Stomach (tissue), 9 donors: ENCODE measurements around the gene SESTD1. TPM values are rescaled to one million over a fixed set of nuclear protein-coding genes. Genes with fewer than 3 reads are reported as not detected.
"Not testable (repeated sequence)": the region's sequence is repeated elsewhere in the genome, so short reads cannot be mapped to it uniquely, and the experiment has no call there.

ENCODE experiments used
- DNase-seq, 2 donors: peaks; one replicate each; pipeline versions ENCODE4 v3.0.0 to v3.0.0-alpha.2; 2013 to 2019
- H3K27ac ChIP-seq, 5 donors: fragments of 200-600 bp in 4 of 5; sonication (generic) in 4 of 5; one replicate each; pipeline ENCODE4 v1.5.1; 2013 to 2019; ENCODE audit warnings: mild to moderate bottlenecking in 1 of 5, moderate library complexity in 1 of 5
- H3K27me3 ChIP-seq, 3 donors: fragments of 200-600 bp; sonication (generic); one replicate each; pipeline ENCODE4 v1.5.1; 2017 to 2019; ENCODE audit warnings: mixed run types in 1 of 3
- H3K36me3 ChIP-seq, 4 donors: fragments of 200-600 bp; sonication (generic); 1 replicate in 3 of 4; 2 replicates in 1 of 4; pipeline ENCODE4 v1.5.1; 2016 to 2019
- H3K4me1 ChIP-seq, 4 donors: fragments of 200-600 bp; sonication (generic); one replicate each; pipeline ENCODE4 v1.5.1; 2016 to 2019
- H3K4me3 ChIP-seq, 4 donors: fragments of 200-600 bp; sonication (generic) in 3 of 4; one replicate each; pipeline ENCODE4 v1.5.1; 2016 to 2019; ENCODE audit warnings: mild to moderate bottlenecking in 1 of 4
- H3K9me3 ChIP-seq, 4 donors: fragments of 200-600 bp; sonication (generic); one replicate each; pipeline ENCODE4 v1.5.1; 2016 to 2019
- CTCF ChIP-seq, 7 experiments: fragments of 450-650 bp in 4 of 7; fragments of 200-600 bp in 3 of 7; sonication (generic) in 3 of 7; IDR thresholded peaks; one replicate each; pipeline ENCODE4 v1.5.1; 2016 to 2019; ENCODE audit warnings: antibody characterized with exemption in 7 of 7, control low read depth in 2 of 7, mild to moderate bottlenecking in 1 of 7
- EP300 ChIP-seq: sonication (generic); formaldehyde crosslinking; IDR thresholded peaks from one replicate; pipeline ENCODE4 v1.6.1; 2017; ENCODE audit warnings: antibody characterized with exemption
- POLR2A ChIP-seq, 4 donors: fragments of 450-650 bp; IDR thresholded peaks; one replicate each; pipeline ENCODE4 v1.6.1; 2016; ENCODE audit warnings: antibody characterized with exemption in 4 of 4, control low read depth in 2 of 4, mild to moderate bottlenecking in 1 of 4, moderate library complexity in 1 of 4
- POLR2AphosphoS5 ChIP-seq, 3 donors: sonication (generic); formaldehyde crosslinking; IDR thresholded peaks; one replicate each; pipeline ENCODE4 v1.6.1; 2016; ENCODE audit warnings: antibody characterized with exemption in 3 of 3
- WGBS, 5 donors: extraction: QIAGEN DNeasy Blood & Tissue Kit in 3 of 5; methylation state at CpG; one replicate each; pipeline versions ENCODE4 v1.1.5 to v1.1.7; 2013 to 2018; 5-methylcytosine and 5-hydroxymethylcytosine counted together
- intact Hi-C: fragments of 100-400 bp; cut with DNase I; formaldehyde crosslinking; loops from one replicate; pipeline ENCODE4 v1.15.1; 2023; ENCODE audit warnings: low total_unique reads
- polyA plus RNA-seq, 3 donors: library from polyadenylated mRNA; stranded (reverse); fragments of 200-250 nt; gene quantifications; one replicate each; pipeline ENCODE4 v1.2.3, GENCODE V29; 2013
- total RNA-seq, 5 donors: library from RNA; depleted of rRNA; stranded (reverse); fragments of >200 nt; gene quantifications; one replicate each; pipeline versions ENCODE4 v1.1.0 to v1.2.3, GENCODE V29; 2014 to 2016
- donor health status: healthy with polysubstance abuse.
- donor health status: Bipolar disorder and iron deficiency.
- donor health status: healthy.

Gene SESTD1
- total and polyA plus RNA-seq, 8 donors, result 7.4 to 159 (median 26.2) TPM

GRCh38 chr2:179250095-179250494, 14.5 kb downstream of the SESTD1 start:
- H3K36me3 ChIP-seq, result no peaks in the 10 kb centered on the region
- H3K4me3 ChIP-seq, result no peak overlapping the region
- no peak for DNase-seq
- no peaks in the 10 kb centered on the region for H3K27me3 ChIP-seq
- TF ChIP-seq EP300, result no peak
- TF ChIP-seq POLR2AphosphoS5 (IDR thresholded peaks at IDR 0.05), result no peak
- no peak for TF ChIP-seq CTCF (IDR thresholded peaks at IDR 0.05)
- intact Hi-C loops, result no loop called here
- peaks cover 0 to 55% (median 17%) of the 10 kb centered on the region in 4 donors for H3K4me1 ChIP-seq
- H3K9me3 ChIP-seq, result no peaks in the 10 kb centered on the region
- no peak overlapping the region for H3K27ac ChIP-seq
- 84 to 99% (median 90%) methylated on average over 3 of the region's 3 CpGs for WGBS, 5 donors

GRCh38 chr2:179248024-179248348, 16.6 kb downstream of the SESTD1 start:
- no peaks in the 10 kb centered on the region for H3K9me3 ChIP-seq
- no peak overlapping the region for H3K27ac ChIP-seq
- H3K4me1 ChIP-seq, result peaks cover 0 to 34% (median 10%) of the 10 kb centered on the region in 4 donors
- H3K4me3 ChIP-seq, result no peak overlapping the region
- no peak for DNase-seq
- 53 to 83% (median 76%) methylated on average over 1 of the region's 1 CpG for WGBS, 5 donors
- TF ChIP-seq POLR2AphosphoS5 (IDR thresholded peaks at IDR 0.05) (no peak), EP300 (no peak), CTCF (IDR thresholded peaks at IDR 0.05) (no peak), POLR2A (IDR thresholded peaks at IDR 0.05) (no peak)
- H3K36me3 ChIP-seq, result no peaks in the 10 kb centered on the region
- no peaks in the 10 kb centered on the region for H3K27me3 ChIP-seq
- intact Hi-C loops, result no loop called here

GRCh38 chr2:179247318-179248023, 17.2 kb downstream of the SESTD1 start:
- H3K27ac ChIP-seq, result no peak overlapping the region
- H3K4me3 ChIP-seq, result no peak overlapping the region
- H3K27me3 ChIP-seq, result no peaks in the 10 kb centered on the region
- peaks cover 0 to 34% (median 7%) of the 10 kb centered on the region in 4 donors for H3K4me1 ChIP-seq
- H3K36me3 ChIP-seq, result no peaks in the 10 kb centered on the region
- intact Hi-C loops, result no loop called here
- no peaks in the 10 kb centered on the region for H3K9me3 ChIP-seq
- TF ChIP-seq EP300 (no peak), CTCF (IDR thresholded peaks at IDR 0.05) (no peak), POLR2AphosphoS5 (IDR thresholded peaks at IDR 0.05) (no peak), POLR2A (IDR thresholded peaks at IDR 0.05) (no peak)
- no peak for DNase-seq
- whole genome bisulfite sequencing, 5 donors, result 70 to 90% (median 76%) methylated on average over 2 of the region's 2 CpGs

GRCh38 chr2:179245843-179246242, 18.8 kb downstream of the SESTD1 start:
- H3K27me3 ChIP-seq, H3K27ac ChIP-seq, intact Hi-C loops, DNase-seq, H3K4me3 ChIP-seq, H3K9me3 ChIP-seq, H3K36me3 ChIP-seq: not testable (repeated sequence)
- 87 to 97% (median 90%) methylated on average over 10 of the region's 10 CpGs for WGBS, 5 donors
- peaks cover 0 to 31% (median 7%) of the 10 kb centered on the region in 4 donors for H3K4me1 ChIP-seq

- no peak overlapping the region for H3K27ac ChIP-seq
- H3K4me1 ChIP-seq, result peaks cover 5 to 52% (median 22%) of the 10 kb centered on the region in 4 donors
- no peak for TF ChIP-seq POLR2AphosphoS5 (IDR thresholded peaks at IDR 0.05)
- TF ChIP-seq EP300, result no peak
- no peak for TF ChIP-seq CTCF (IDR thresholded peaks at IDR 0.05)
- TF ChIP-seq POLR2A (IDR thresholded peaks at IDR 0.05), result no peak
- H3K36me3 ChIP-seq, result no peaks in the 10 kb centered on the region
- no peak for DNase-seq
- no peaks in the 10 kb centered on the region for H3K27me3 ChIP-seq
- 25 to 65% (median 42%) methylated on average over 1 of the region's 1 CpG for WGBS, 5 donors
- H3K9me3 ChIP-seq, result no peaks in the 10 kb centered on the region
- no peak overlapping the region for H3K4me3 ChIP-seq
- intact Hi-C loops, result no loop called here
Observed at GRCh38 chr2:179243046-179243445, 21.6 kb downstream of the SESTD1 start.
